HepG2 (cell line): ENCODE data around the gene PACS1. TPM values are rescaled to one million over a fixed set of nuclear protein-coding genes. Genes with fewer than 3 reads are reported as not detected.

ENCODE experiments used
- ATAC-seq: fragments of 200-7000 bp; cut with Tn5 transposase; 3 replicates; pipeline ENCODE4 v1.9.1; 2020; ENCODE audit warnings: mild to moderate bottlenecking, moderate library complexity
- BruUV-seq: library from RNA; stranded (reverse); fragments of 400-500 nt; replicated peaks from 2 replicates; lab custom pipeline; 2021; lab: Mats Ljungman, UMichigan
- CTCF ChIA-PET: fragments of 300-600 bp; formaldehyde crosslinking; extraction: SDS; loops from one replicate; lab custom pipeline; 2021; ENCODE audit warnings: low total read pairs, inconsistent platforms, low intra/inter-chr PET ratio; lab: Yijun Ruan, JAX
- POLR2A ChIA-PET: fragments of 350-600 bp; sonication (Branson Sonifier 250); formaldehyde crosslinking; loops from one replicate; lab custom pipeline; 2020; ENCODE audit warnings: antibody characterized with exemption, inconsistent platforms; lab: Yijun Ruan, JAX
- DNase-seq: peaks from one replicate; pipeline ENCODE4 v3.0.0-alpha.2; 2015; ENCODE audit warnings: low spot score
- FAIRE-seq: peaks from 3 replicates; lab custom pipeline; 2011; peaks lifted over from hg19 to GRCh38; lab: Jason Lieb, UNC
- H2AFZ ChIP-seq: one replicate; pipeline ENCODE4 v1.6.1; 2011; ENCODE audit warnings: low read length, inconsistent platforms
- H3K27ac ChIP-seq: fragments of 300-600 bp; 3 replicates; pipeline ENCODE4 v1.8.0; 2011; ENCODE audit warnings: mixed run types, mild to moderate bottlenecking, mixed read lengths, low read length, inconsistent platforms; ENCODE audit not compliant: insufficient read depth; ENCODE audit errors: extremely low read length
- H3K27me3 ChIP-seq, 2 experiments: fragments of 200-600 bp in 1 of 2; 2 replicates in 1 of 2; 3 replicates in 1 of 2; pipeline versions ENCODE4 v1.6.0 to v1.8.0; 2011; ENCODE audit warnings: low read length in 2 of 2, mild to moderate bottlenecking in 2 of 2, moderate library complexity in 2 of 2, inconsistent platforms in 1 of 2; ENCODE audit not compliant: insufficient read depth in 2 of 2, control insufficient read depth in 1 of 2
- H3K36me3 ChIP-seq, 2 experiments: fragments of 200-600 bp in 1 of 2; replicated peaks in 1 of 2; 2 replicates in 1 of 2; 3 replicates in 1 of 2; pipeline versions ENCODE4 v1.5.1 to v1.8.0; 2011; ENCODE audit warnings: low read length in 2 of 2, inconsistent platforms in 1 of 2; ENCODE audit not compliant: insufficient read depth in 2 of 2, control insufficient read depth in 1 of 2
- H3K4me1 ChIP-seq: 2 replicates; pipeline ENCODE4 v1.5.1; 2012; ENCODE audit warnings: low read length, inconsistent platforms; ENCODE audit not compliant: insufficient read depth
- H3K4me2 ChIP-seq: 2 replicates; pipeline ENCODE4 v1.6.0; 2011; ENCODE audit warnings: low read depth, low read length, inconsistent platforms
- H3K4me3 ChIP-seq, 3 experiments: fragments of 200-600 bp in 1 of 3; sonication (generic), shearing (Covaris generic) in 1 of 3; replicated peaks in 1 of 3; 2 replicates each; pipeline ENCODE4 v1.5.1; 2011 to 2016; ENCODE audit warnings: low read length in 3 of 3, inconsistent platforms in 2 of 3, low read depth in 2 of 3, mild to moderate bottlenecking in 2 of 3, control low read depth in 1 of 3, mixed read lengths in 1 of 3; ENCODE audit not compliant: insufficient read depth in 1 of 3
- H3K79me2 ChIP-seq: one replicate; pipeline ENCODE4 v1.6.1; 2011; ENCODE audit warnings: low read length, inconsistent platforms; ENCODE audit not compliant: insufficient read depth
- H3K9ac ChIP-seq: 2 replicates; pipeline ENCODE4 v1.6.0; 2011; ENCODE audit warnings: mild to moderate bottlenecking, low read depth, low read length, inconsistent platforms; ENCODE audit not compliant: insufficient read depth
- H3K9me3 ChIP-seq: 2 replicates; pipeline ENCODE4 v1.5.1; 2012; ENCODE audit warnings: mild to moderate bottlenecking, low read length
- H4K20me1 ChIP-seq: 2 replicates; pipeline ENCODE4 v1.6.0; 2011; ENCODE audit warnings: inconsistent platforms, mild to moderate bottlenecking, low read length, moderate library complexity; ENCODE audit not compliant: insufficient read depth
- BATF2 ChIP-seq: sonication (generic); formaldehyde crosslinking; IDR thresholded peaks from 2 replicates; pipeline ENCODE4 v1.8.0; 2022; ENCODE audit warnings: mild to moderate bottlenecking, missing genetic modification reagents, moderate library complexity
- CBX1 ChIP-seq: IDR thresholded peaks from one replicate; pipeline ENCODE4 v1.6.1; 2016; ENCODE audit warnings: antibody characterized with exemption, low read depth
- DMAP1 ChIP-seq: IDR thresholded peaks from 2 replicates; pipeline ENCODE4 v1.6.1; 2016
- EHMT2 ChIP-seq: fragments of 200-600 bp; sonication (generic); IDR thresholded peaks from 2 replicates; pipeline ENCODE4 v1.7.0; 2017; ENCODE audit warnings: antibody characterized with exemption, low read depth, low read length, borderline replicate concordance
- NFE2L1 ChIP-seq: sonication (generic); formaldehyde crosslinking; IDR thresholded peaks from 2 replicates; pipeline ENCODE4 v1.4.0; 2020; ENCODE audit warnings: missing genetic modification reagents, mild to moderate bottlenecking, borderline replicate concordance
- RARG ChIP-seq: sonication (generic); formaldehyde crosslinking; IDR thresholded peaks from 2 replicates; pipeline ENCODE4 v1.4.0; 2020; ENCODE audit warnings: low read depth, mild to moderate bottlenecking, missing genetic modification reagents
- SPEN ChIP-seq: sonication (generic); formaldehyde crosslinking; IDR thresholded peaks from 2 replicates; pipeline ENCODE4 v1.5.1; 2020; ENCODE audit warnings: low read depth, mild to moderate bottlenecking, missing genetic modification reagents
- ZBTB1 ChIP-seq: sonication (generic); formaldehyde crosslinking; IDR thresholded peaks from 2 replicates; pipeline ENCODE4 v1.4.0; 2020; ENCODE audit warnings: missing genetic modification reagents, borderline replicate concordance
- ZBTB14 ChIP-seq: sonication (generic); formaldehyde crosslinking; IDR thresholded peaks from 2 replicates; pipeline ENCODE4 v1.4.0; 2020; ENCODE audit warnings: missing genetic modification reagents
- ZBTB7B ChIP-seq: sonication (generic); formaldehyde crosslinking; IDR thresholded peaks from 2 replicates; pipeline ENCODE4 v1.4.0; 2020; ENCODE audit warnings: missing genetic modification reagents
- ZMAT5 ChIP-seq: sonication (generic); formaldehyde crosslinking; IDR thresholded peaks from 2 replicates; pipeline ENCODE4 v1.5.0; 2020; ENCODE audit warnings: mild to moderate bottlenecking, low read depth, missing genetic modification reagents, borderline replicate concordance
- ZNF274 ChIP-seq: sonication (generic); formaldehyde crosslinking; IDR thresholded peaks from 2 replicates; pipeline ENCODE4 v1.5.1; 2020; ENCODE audit warnings: mild to moderate bottlenecking, missing genetic modification reagents
- ZNF616 ChIP-seq: sonication (generic); formaldehyde crosslinking; IDR thresholded peaks from 2 replicates; pipeline ENCODE4 v1.5.0; 2020; ENCODE audit warnings: low read depth, mild to moderate bottlenecking, missing genetic modification reagents
- ZNF766 ChIP-seq: sonication (generic); formaldehyde crosslinking; IDR thresholded peaks from 2 replicates; pipeline ENCODE4 v1.5.0; 2020; ENCODE audit warnings: missing genetic modification reagents, borderline replicate concordance
- WGBS: methylation state at CpG from one replicate; pipeline ENCODE4 v1.1.6; 2017; ENCODE audit warnings: low lambda C conversion rate; 5-methylcytosine and 5-hydroxymethylcytosine counted together
- in situ Hi-C: cut with HindIII; loops from 2 replicates; pipeline ENCODE4 v1.10.0; 2017; ENCODE audit warnings: low pct_unique_long_range_greater_than_20kb; ENCODE audit not compliant: extremely low pct_ligation_motif_present
- intact Hi-C: fragments of 100-400 bp; cut with micrococcal nuclease; formaldehyde crosslinking; loops from one replicate; pipeline ENCODE4 v1.10.0; 2022; ENCODE audit not compliant: unreplicated experiment
- polyA plus RNA-seq, 8 experiments: library from polyadenylated mRNA; depleted of rRNA in 3 of 8; stranded (reverse) in 7 of 8; unstranded in 1 of 8; fragments of >200 nt; fragmentation: Illumina TruSeq in 4 of 8; extraction: Trizol in 4 of 8; gene quantifications; 2 replicates each; pipeline versions ENCODE4 v1.2.1 to v1.2.3, GENCODE V29; 2011 to 2016; ENCODE audit warnings: low read depth in 4 of 8, missing spikeins in 1 of 8, mixed read lengths in 1 of 8; ENCODE audit not compliant: insufficient read depth in 1 of 8
- total RNA-seq, 5 experiments: library from RNA; depleted of rRNA; stranded (reverse); fragments of >200 nt; fragmentation: Illumina TruSeq; extraction: Trizol; gene quantifications; 2 replicates each; pipeline ENCODE4 v1.2.3, GENCODE V29; 2016; ENCODE audit warnings: low read depth in 1 of 5

The PACS1 gene
- total and polyA plus RNA-seq, 2 of the 13 experiments (the other 11 are each of a cell fraction or from before 2014, with no cell fraction given): 7.6 to 8.6 TPM

GRCh38 chr11:66176650-66177049, 106.6 kb downstream of the PACS1 start:
- TF ChIP-seq ZMAT5 (CRISPR knock-in tag) (no peak), NFE2L1 (CRISPR knock-in tag) (no peak), ZNF766 (CRISPR knock-in tag) (no peak), ZBTB14 (CRISPR knock-in tag) (no peak), RARG (CRISPR knock-in tag) (no peak), SPEN (no peak), ZNF616 (CRISPR knock-in tag) (no peak), ZBTB7B (no peak), CBX1 (no peak), ZNF274 (no peak), EHMT2 (no peak), BATF2 (CRISPR knock-in tag) (no peak), ZBTB1 (no peak), DMAP1 (CRISPR knock-in tag) (no peak)
- in situ Hi-C loops: no loop called here
- H3K4me1 ChIP-seq: peaks cover 6% of the 10 kb centered on the region; the same call in 1 of the 2 replicates
- H3K79me2 ChIP-seq: no peaks in the 10 kb centered on the region
- FAIRE-seq (no peak), ATAC-seq (no peak), DNase-seq (no peak)
- no peaks in the 10 kb centered on the region for H3K27me3 ChIP-seq
- ChIA-PET POLR2A (no interaction called here), CTCF (no interaction called here)
- BruUV-seq: no TSS peak
- H3K9ac ChIP-seq: no peak overlapping the region
- H3K4me2 ChIP-seq: no peak overlapping the region
- H3K27ac ChIP-seq: no peak overlapping the region
- no peaks in the 10 kb centered on the region for H4K20me1 ChIP-seq
- intact Hi-C loops: no loop called here
- H3K4me3 ChIP-seq: no peak overlapping the region
- H3K36me3 ChIP-seq: no peaks in the 10 kb centered on the region
- no peaks in the 10 kb centered on the region for H3K9me3 ChIP-seq
- no peak overlapping the region for H2AFZ ChIP-seq
- WGBS: 95% methylated on average over 7 of the region's 7 CpGs
